Measurements from ENCODE around the gene RPS6KB2.

Gene RPS6KB2

DNA sequence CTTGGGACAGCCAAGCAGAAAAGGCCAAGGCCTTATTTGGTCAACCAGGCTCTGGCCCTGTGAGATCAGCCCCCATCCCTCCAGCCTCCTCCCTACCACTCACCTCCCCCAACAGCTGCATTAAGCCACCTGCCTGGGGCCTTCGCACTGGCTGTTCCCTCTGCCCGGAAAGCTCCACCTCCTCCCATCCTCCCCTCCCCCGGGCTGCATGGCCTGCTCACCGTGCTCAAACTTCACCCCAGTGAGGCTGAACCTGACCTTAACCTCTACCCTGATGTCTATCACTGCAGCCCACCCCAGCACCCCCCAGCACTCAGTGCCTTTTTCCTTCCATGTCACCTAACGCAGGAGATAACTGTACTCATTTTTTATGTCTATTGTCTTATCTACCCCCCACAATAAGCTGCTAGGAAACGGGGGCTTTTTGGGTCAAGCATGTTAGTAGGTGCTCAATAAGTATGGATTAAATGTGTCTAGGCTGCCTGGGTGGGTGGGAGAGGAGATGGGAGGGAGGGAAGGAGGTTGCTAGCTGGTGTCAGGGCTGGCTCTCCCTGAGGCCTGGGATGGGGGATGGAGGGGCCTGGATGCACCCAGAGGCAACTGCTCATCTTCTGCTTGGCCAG lies 8.3 kb downstream of the RPS6KB2 start:
- H3K27ac ChIP-seq (ENCODE audit: low read length), result peak overlapping the region; percentile 88
- peaks cover 4% of the 10 kb centered on the region for H3K4me1 ChIP-seq (ENCODE audit: insufficient read depth, low read length)
- H3K36me3 ChIP-seq (ENCODE audit: insufficient read depth, low read depth, low read length), result peaks cover 40% of the 10 kb centered on the region
- no peak overlapping the region for H3K4me3 ChIP-seq (ENCODE audit: low read length)
- no peaks in the 10 kb centered on the region for H3K9me3 ChIP-seq (ENCODE audit: insufficient read depth, low read depth, low read length)
- peak overlapping the region; percentile 71; the same call in 1 of the 2 replicates for H3K9ac ChIP-seq (ENCODE audit: low read depth, low read length)
- no peaks in the 10 kb centered on the region for H3K27me3 ChIP-seq (ENCODE audit: insufficient read depth, low read length)

DNA sequence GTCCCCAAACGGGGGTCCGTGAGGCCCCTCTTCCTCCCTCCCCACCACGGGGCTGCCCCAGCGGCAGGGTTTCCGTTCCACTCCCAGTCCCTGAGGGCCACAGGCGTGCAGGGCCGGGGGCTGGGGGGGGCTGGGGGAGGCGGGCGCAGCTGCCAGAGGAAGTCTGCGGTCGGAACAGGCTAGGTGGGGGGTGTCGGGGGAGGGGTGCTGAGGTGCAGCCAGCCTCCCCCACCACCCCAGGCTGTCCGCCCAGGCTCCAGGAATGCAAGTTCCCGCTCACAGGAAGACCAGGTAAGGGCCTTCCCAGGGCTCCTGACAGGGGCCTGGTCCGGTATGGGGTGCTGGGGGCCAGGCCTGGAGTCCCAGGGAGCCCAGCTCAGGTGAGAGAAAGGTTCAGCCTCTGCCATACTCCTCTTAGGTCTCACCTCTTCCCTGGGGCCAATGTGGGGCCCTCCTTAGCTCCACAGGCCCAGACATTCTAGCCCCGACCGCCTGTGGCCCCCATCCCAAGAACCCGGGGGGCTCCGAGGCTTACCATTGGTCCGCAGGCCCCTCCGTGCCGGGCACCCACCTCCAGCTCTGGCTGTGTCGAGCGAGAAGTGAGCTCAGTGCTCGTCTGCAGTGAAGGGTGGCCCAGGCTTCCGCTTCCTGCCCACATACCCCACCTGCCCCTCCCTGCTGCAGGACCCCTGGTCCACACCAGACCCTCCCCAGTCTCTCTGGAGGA lies 9.0 kb downstream of the RPS6KB2 start, which contains the start of gene PTPRCAP:
Gene PTPRCAP, minus strand, starts transcription at position 601 of the 727 bp plus-strand sequence. Its CDS starts 63 bp downstream, at position 538.
- Histone ChIP-seq H3K4me3 (ENCODE audit: low read length) (no peak within 1 kb of the TSS), H3K4me1 (ENCODE audit: insufficient read depth, low read length) (peaks cover 4% of the 10 kb centered on the region), H3K36me3 (ENCODE audit: insufficient read depth, low read depth, low read length) (peaks cover 39% of the 10 kb centered on the region), H3K27ac (ENCODE audit: low read length) (peak within 1 kb of the TSS; percentile 88), H3K27me3 (ENCODE audit: insufficient read depth, low read length) (no peaks in the 10 kb centered on the region), H3K9me3 (ENCODE audit: insufficient read depth, low read depth, low read length) (no peaks in the 10 kb centered on the region), H3K9ac (ENCODE audit: low read depth, low read length) (peak within 1 kb of the TSS; percentile 71; the same call in 1 of the 2 replicates)

DNA sequence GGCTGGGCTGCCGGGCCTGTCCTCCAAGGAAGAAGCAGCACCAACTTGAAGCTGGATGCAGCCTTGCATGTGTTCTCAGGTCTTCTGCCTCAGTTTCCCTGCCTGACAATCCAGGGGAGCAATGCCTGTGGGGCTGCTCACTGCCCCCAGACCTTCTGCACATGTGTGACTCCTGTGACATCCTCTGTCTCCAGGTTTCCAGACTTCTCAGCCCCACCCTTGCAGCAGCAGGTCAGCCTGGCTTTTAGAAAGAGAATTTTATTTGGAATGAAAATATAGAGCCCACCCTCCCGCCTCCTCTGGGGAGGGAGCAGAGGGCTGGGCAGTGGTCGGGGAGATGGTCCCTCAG lies 9.5 kb downstream of the RPS6KB2 start:
- Histone ChIP-seq H3K27ac (ENCODE audit: low read length) (no peak overlapping the region), H3K4me1 (ENCODE audit: insufficient read depth, low read length) (peaks cover 4% of the 10 kb centered on the region), H3K9ac (ENCODE audit: low read depth, low read length) (peak overlapping the region; percentile 66; the same call in 1 of the 2 replicates), H3K4me3 (ENCODE audit: low read length) (no peak overlapping the region), H3K27me3 (ENCODE audit: insufficient read depth, low read length) (no peaks in the 10 kb centered on the region), H3K36me3 (ENCODE audit: insufficient read depth, low read depth, low read length) (peaks cover 34% of the 10 kb centered on the region), H3K9me3 (ENCODE audit: insufficient read depth, low read depth, low read length) (no peaks in the 10 kb centered on the region)

DNA sequence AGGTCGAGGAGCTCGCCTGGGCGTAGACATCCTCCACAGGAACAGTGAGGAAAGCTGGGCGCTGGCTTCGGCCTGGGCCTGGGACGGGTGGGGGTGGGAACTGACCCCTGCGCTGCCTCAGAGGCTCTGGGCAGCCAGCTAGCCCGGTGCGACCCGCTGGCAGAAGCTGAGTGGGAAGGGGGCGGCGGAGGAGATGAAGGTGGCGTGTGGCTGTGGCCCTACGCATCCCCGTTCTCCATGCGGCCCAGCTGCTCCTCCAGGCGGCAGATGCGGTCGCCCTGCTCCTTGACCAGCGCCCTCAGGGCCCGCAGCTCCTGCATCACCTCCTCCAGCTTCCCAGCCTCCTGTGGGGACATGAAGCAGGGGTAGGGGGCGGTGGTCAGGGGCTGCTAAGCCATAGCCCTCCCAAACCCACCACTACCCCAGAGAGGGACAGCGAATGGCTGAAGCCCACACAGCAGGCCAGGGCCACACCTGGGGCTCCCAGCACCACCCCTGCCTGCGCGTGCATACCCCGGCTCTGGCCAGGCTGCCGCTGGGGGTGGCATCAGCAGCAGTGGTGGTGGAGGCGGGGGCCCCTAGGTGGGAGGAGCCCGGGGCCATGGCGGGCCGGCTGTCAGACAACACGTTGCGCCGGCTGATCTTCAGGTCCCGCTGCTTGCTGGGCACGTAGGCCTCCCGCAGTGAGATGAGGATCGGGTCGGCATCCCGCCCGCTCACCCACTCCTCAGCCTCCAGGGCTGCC lies 10.0 kb downstream of the RPS6KB2 start:
- no peaks in the 10 kb centered on the region for H3K27me3 ChIP-seq (ENCODE audit: insufficient read depth, low read length)
- no peak overlapping the region for H3K27ac ChIP-seq (ENCODE audit: low read length)
- H3K36me3 ChIP-seq (ENCODE audit: insufficient read depth, low read depth, low read length), result peaks cover 31% of the 10 kb centered on the region
- no peak overlapping the region for H3K9ac ChIP-seq (ENCODE audit: low read depth, low read length)
- no peaks in the 10 kb centered on the region for H3K9me3 ChIP-seq (ENCODE audit: insufficient read depth, low read depth, low read length)
- H3K4me1 ChIP-seq (ENCODE audit: insufficient read depth, low read length), result peaks cover 4% of the 10 kb centered on the region
- no peak overlapping the region for H3K4me3 ChIP-seq (ENCODE audit: low read length)

DNA sequence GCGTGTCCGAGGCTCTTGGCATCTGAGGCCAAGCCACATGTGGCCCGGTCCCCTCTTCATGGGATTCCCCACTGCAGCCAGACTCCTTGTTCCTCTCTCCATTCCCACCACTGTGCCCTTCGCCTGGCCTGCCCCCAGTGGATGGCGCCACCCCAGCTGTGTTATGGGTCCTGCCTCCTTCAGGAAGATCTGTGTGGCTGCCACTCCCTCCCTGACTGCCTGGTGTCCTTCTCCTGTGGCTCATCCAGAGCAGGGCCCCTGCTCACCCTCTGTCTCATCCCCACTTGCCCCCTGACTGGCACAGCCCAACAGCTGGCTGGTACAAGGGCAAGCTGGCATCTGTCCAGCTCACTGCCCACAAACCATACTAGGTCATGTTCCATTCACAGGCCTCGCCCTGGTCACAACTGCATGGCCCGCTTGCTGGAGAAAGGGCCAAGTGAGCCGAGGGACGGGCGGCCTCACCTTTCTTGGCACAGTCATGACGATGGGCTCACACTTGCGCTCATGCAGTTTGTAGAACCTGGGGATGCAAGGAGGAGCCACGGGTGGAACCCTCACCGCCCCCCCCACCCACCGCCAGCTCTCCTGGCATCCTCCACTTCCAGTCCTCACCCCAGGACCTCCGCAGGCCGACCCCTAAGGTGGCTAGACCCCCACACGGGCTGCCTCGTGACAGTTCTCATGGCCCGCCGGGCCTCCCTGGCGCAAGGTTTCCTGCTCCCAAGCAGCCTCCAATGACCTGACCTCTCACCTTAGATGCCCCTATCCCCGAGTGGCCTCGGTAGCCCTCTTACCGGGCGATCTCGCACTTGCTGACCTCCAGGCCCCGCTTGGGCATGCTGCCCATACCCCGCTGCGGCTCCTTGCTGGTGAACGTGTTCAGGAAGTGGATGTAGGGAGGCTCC lies 11.3 kb downstream of the RPS6KB2 start:
- H3K27me3 ChIP-seq (ENCODE audit: insufficient read depth, low read length), result no peaks in the 10 kb centered on the region
- H3K36me3 ChIP-seq (ENCODE audit: insufficient read depth, low read depth, low read length), result peaks cover 19% of the 10 kb centered on the region
- H3K9ac ChIP-seq (ENCODE audit: low read depth, low read length), result no peak overlapping the region
- no peak overlapping the region for H3K27ac ChIP-seq (ENCODE audit: low read length)
- H3K9me3 ChIP-seq (ENCODE audit: insufficient read depth, low read depth, low read length), result no peaks in the 10 kb centered on the region
- H3K4me1 ChIP-seq (ENCODE audit: insufficient read depth, low read length), result peaks cover 4% of the 10 kb centered on the region
- no peak overlapping the region for H3K4me3 ChIP-seq (ENCODE audit: low read length)

DNA sequence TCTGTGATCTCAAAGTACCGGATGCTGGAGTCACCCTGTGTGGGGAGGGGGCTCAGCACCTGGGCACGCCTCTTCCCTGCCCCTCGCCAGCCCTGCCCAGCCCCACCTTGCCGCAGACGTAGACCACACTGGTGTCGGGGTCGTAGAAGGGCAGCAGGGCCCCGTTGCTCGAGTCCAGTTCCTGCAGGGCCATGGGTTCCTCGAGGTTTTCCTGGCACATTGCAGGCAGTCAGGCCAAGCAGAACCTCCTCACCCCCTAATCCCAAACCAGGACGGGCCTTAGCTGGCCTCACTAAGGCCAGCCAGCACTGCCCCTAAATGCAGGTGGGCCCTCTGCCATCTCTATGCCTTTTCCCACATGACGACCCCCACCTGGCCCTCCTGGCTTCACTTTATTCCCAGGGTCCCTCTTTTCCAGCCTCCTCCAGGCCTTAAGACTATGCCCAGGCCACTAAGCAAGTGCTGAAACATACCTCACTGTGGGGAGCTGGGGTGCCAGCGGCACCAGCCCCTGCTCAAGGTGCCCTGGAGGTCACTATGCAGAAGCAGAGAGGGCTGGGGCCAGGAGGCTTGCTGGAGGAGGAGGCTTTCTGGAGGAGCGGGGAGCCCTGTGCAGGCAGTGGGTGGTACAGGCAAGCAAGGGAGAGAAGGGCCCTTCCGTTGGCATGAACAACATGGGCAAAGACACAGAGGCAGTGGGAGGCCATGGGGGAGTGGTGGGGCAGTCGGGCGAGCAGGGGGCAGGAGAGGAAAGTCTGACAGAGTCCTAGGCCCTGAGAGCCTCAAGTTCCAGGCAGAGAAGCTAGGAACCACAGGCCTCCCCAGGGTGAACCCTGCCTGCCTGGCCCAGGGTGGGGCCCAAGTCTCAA lies 12.2 kb downstream of the RPS6KB2 start:
- Histone ChIP-seq H3K9me3 (ENCODE audit: insufficient read depth, low read depth, low read length) (no peaks in the 10 kb centered on the region), H3K4me3 (ENCODE audit: low read length) (no peak overlapping the region), H3K4me1 (ENCODE audit: insufficient read depth, low read length) (peaks cover 4% of the 10 kb centered on the region), H3K9ac (ENCODE audit: low read depth, low read length) (no peak overlapping the region), H3K36me3 (ENCODE audit: insufficient read depth, low read depth, low read length) (peaks cover 17% of the 10 kb centered on the region), H3K27ac (ENCODE audit: low read length) (no peak overlapping the region), H3K27me3 (ENCODE audit: insufficient read depth, low read length) (no peaks in the 10 kb centered on the region)

DNA sequence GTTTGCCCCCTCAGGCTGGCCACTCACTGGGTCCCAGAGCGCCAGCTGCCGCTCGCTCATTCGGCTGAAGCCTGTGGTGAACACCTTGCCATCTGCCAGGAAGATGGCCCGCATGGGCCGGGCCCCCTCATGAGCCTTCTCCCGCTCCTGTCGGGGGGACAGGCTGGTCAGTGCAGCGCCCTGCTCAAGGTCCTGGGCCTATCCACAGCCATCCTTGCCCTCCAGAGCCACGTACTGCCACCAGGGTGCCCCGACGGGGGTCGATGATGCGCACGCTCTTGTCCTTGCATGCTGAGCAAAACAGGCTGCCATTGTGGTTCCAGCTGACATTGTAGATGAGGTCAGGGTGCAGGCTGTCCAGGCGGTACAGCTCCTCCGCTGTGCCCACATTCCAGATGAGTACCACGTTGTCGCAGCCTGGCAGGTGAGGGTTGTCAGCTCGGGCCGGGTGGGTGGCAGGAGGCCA lies 12.8 kb downstream of the RPS6KB2 start:
- Histone ChIP-seq H3K36me3 (ENCODE audit: insufficient read depth, low read depth, low read length) (peaks cover 17% of the 10 kb centered on the region), H3K9me3 (ENCODE audit: insufficient read depth, low read depth, low read length) (no peaks in the 10 kb centered on the region), H3K9ac (ENCODE audit: low read depth, low read length) (no peak overlapping the region), H3K4me1 (ENCODE audit: insufficient read depth, low read length) (peaks cover 4% of the 10 kb centered on the region), H3K27me3 (ENCODE audit: insufficient read depth, low read length) (no peaks in the 10 kb centered on the region), H3K4me3 (ENCODE audit: low read length) (no peak overlapping the region), H3K27ac (ENCODE audit: low read length) (no peak overlapping the region)

DNA sequence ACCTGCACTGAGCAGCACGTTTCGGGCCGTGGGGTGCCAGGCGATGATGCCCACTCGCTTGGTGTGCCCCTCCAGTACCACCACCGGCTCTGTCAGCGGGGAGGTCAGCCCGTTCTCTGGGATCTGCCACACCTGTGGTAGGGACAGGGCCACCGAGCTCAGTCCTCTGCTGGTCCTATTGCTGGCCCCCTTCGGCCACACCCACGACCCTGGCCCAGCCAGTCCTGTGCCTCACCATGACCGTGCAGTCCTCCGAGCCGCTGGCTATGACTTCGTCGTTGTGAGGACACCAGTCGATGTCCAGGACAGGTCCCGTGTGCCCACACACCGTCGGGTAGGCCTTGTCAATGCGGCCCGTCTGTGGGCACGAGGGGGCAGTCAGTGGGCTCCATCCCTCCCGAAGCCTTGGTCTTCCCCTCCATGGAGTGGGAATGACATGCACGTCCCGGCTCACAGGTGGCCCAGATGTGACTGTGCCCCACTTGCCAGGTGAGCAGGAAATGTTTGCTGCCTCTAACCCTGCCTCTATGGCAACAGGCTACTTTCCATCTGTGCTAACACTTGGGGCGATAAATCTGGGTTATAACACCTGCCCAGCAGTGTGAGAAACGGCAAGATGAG lies 13.5 kb downstream of the RPS6KB2 start:
- H3K9me3 ChIP-seq (ENCODE audit: insufficient read depth, low read depth, low read length), result no peaks in the 10 kb centered on the region
- no peaks in the 10 kb centered on the region; the same call in 1 of the 2 replicates for H3K4me1 ChIP-seq (ENCODE audit: insufficient read depth, low read length)
- H3K27me3 ChIP-seq (ENCODE audit: insufficient read depth, low read length), result no peaks in the 10 kb centered on the region
- no peak overlapping the region for H3K27ac ChIP-seq (ENCODE audit: low read length)
- H3K4me3 ChIP-seq (ENCODE audit: low read length), result no peak overlapping the region
- H3K9ac ChIP-seq (ENCODE audit: low read depth, low read length), result no peak overlapping the region
- H3K36me3 ChIP-seq (ENCODE audit: insufficient read depth, low read depth, low read length), result peaks cover 17% of the 10 kb centered on the region

DNA sequence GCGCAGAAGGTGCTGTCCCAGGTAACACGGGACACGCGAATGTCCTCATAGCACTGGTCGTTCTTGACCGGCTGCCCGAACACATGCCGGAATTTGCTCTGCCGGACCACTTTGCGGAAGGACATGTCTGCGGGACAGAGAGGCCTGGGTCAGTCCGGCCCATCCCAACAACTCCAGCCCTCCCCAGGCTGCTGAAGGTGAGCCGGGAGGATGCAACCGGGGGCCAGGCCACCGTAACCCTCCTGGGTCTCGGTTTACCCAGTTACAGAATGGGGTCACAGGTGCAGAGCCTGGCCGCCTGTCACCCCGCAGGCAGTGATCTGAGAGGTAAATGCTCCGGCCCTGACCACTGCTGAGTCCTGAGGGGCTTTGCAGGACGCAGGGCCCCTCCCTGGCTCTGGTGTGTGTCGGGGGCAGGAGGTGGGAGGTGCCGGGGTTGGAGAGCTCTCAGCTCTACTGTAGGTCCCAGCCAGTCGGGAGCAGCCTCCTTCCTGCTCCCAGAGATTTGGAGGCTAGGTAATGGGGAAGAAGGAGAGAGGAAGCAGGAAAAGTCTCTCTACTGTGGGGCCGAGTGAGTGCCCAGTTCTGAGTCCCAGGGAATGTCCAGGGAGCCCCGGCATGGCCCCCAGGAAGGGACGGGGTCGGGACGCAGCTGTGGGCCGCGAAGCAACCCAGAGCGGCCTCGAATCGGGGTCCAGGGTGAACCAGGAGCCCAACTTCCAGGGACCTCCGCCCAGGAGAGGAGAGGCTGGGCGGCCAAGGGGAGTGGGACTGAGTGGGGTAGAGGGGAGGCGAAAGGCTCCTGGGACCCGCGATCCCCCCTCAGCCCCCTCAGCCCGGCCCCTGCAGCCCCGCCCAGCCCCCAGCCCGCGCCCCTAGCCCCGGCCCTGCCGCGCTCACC lies 14.5 kb downstream of the RPS6KB2 start:
- peak overlapping the region; percentile 83 for H3K4me3 ChIP-seq (ENCODE audit: low read length)
- H3K9ac ChIP-seq (ENCODE audit: low read depth, low read length), result peak overlapping the region; percentile 83
- no peaks in the 10 kb centered on the region for H3K4me1 ChIP-seq (ENCODE audit: insufficient read depth, low read length)
- peaks cover 13% of the 10 kb centered on the region for H3K36me3 ChIP-seq (ENCODE audit: insufficient read depth, low read depth, low read length)
- H3K9me3 ChIP-seq (ENCODE audit: insufficient read depth, low read depth, low read length), result no peaks in the 10 kb centered on the region
- peak overlapping the region; percentile 62 for H3K27ac ChIP-seq (ENCODE audit: low read length)
- no peaks in the 10 kb centered on the region for H3K27me3 ChIP-seq (ENCODE audit: insufficient read depth, low read length)
